Subcutaneous abdominal adipose tissue (tissue), 5 donors: Measurements from ENCODE around the gene MAPKBP1.

Experiments
- H3K27ac ChIP-seq: one replicate; pipeline ENCODE4 v1.7.0; 2013; ENCODE audit warnings: low read depth, mild to moderate bottlenecking, inconsistent platforms, low read length, moderate library complexity
- H3K27me3 ChIP-seq, 5 donors: one replicate each; pipeline ENCODE4 v1.7.0; 2013; ENCODE audit warnings: low read length in 5 of 5, inconsistent platforms in 1 of 5; ENCODE audit not compliant: control insufficient read depth in 5 of 5, insufficient read depth in 4 of 5
- H3K36me3 ChIP-seq, 5 donors: one replicate each; pipeline ENCODE4 v1.7.0; 2013; ENCODE audit warnings: low read length in 5 of 5; ENCODE audit not compliant: control insufficient read depth in 5 of 5, insufficient read depth in 5 of 5
- H3K4me1 ChIP-seq, 5 donors: one replicate each; pipeline ENCODE4 v1.7.0; 2013; ENCODE audit warnings: low read length in 5 of 5, mild to moderate bottlenecking in 3 of 5, moderate library complexity in 1 of 5; ENCODE audit not compliant: control insufficient read depth in 5 of 5, insufficient read depth in 5 of 5
- H3K4me3 ChIP-seq, 5 donors: one replicate each; pipeline ENCODE4 v1.7.0; 2013; ENCODE audit warnings: low read length in 5 of 5, low read depth in 1 of 5
- H3K9ac ChIP-seq, 5 donors: one replicate each; pipeline ENCODE4 v1.7.0; 2013; ENCODE audit warnings: low read length in 5 of 5, mild to moderate bottlenecking in 4 of 5, moderate library complexity in 3 of 5
- H3K9me3 ChIP-seq, 5 donors: one replicate each; pipeline ENCODE4 v1.7.0; 2013; ENCODE audit warnings: low read length in 5 of 5; ENCODE audit not compliant: control insufficient read depth in 5 of 5
- donor health status: healthy.
- donor health status: healthy.
- donor health status: healthy.
- donor health status: healthy.
- donor health status: healthy.

MAPKBP1 gene

GRCh38 chr15:41772720-41773331, 1.5 kb upstream of the MAPKBP1 start:
- H3K27me3 ChIP-seq: no peaks in the 10 kb centered on the region
- H3K4me3 ChIP-seq: no peak overlapping the region
- no peaks in the 10 kb centered on the region for H3K9me3 ChIP-seq
- H3K36me3 ChIP-seq: peaks cover 0 to 3% (median 0%) of the 10 kb centered on the region in 5 donors
- no peak overlapping the region for H3K27ac ChIP-seq
- H3K9ac ChIP-seq: peak overlapping the region in 1 of 5 donors; percentile 71
- peaks cover 5 to 39% (median 30%) of the 10 kb centered on the region in 5 donors for H3K4me1 ChIP-seq

- Histone ChIP-seq H3K27ac (peak overlapping the region; percentile 81), H3K4me1 (peaks cover 5 to 39% (median 30%) of the 10 kb centered on the region in 5 donors)
These were observed 954 bp upstream of the MAPKBP1 start for GRCh38 chr15:41773332-41773728.

GRCh38 chr15:41773729-41774061, 589 bp upstream of the MAPKBP1 start:
- H3K27ac ChIP-seq: peak overlapping the region; percentile 81
- peak overlapping the region; percentile 84 to 94 (median 89) for H3K4me3 ChIP-seq
- H3K9me3 ChIP-seq: no peaks in the 10 kb centered on the region
- H3K27me3 ChIP-seq: no peaks in the 10 kb centered on the region
- peaks cover 5 to 39% (median 30%) of the 10 kb centered on the region in 5 donors for H3K4me1 ChIP-seq
- H3K9ac ChIP-seq: peak overlapping the region; percentile 55 to 92 (median 71)
- peaks cover 0 to 3% (median 0%) of the 10 kb centered on the region in 5 donors for H3K36me3 ChIP-seq

More at GRCh38 chr15:41773332-41773728, 954 bp upstream of the MAPKBP1 start:
- Histone ChIP-seq H3K9ac (peak overlapping the region in 4 of 5 donors; percentile 55 to 86 (median 70)), H3K36me3 (peaks cover 0 to 3% (median 0%) of the 10 kb centered on the region in 5 donors), H3K27me3 (no peaks in the 10 kb centered on the region), H3K4me3 (peak overlapping the region; percentile 84 to 94 (median 89)), H3K9me3 (no peaks in the 10 kb centered on the region)

GRCh38 chr15:41774882-41775417, 666 bp downstream of the MAPKBP1 start:
- Histone ChIP-seq H3K36me3 (no peaks in the 10 kb centered on the region), H3K4me1 (peaks cover 5 to 45% (median 35%) of the 10 kb centered on the region in 5 donors), H3K9ac (peak overlapping the region; percentile 70 to 92 (median 91))

GRCh38 chr15:41775651-41776050, 1.4 kb downstream of the MAPKBP1 start:
- H3K27me3 ChIP-seq: no peaks in the 10 kb centered on the region
- H3K9me3 ChIP-seq: no peaks in the 10 kb centered on the region
- no peaks in the 10 kb centered on the region for H3K36me3 ChIP-seq
- H3K9ac ChIP-seq: peak overlapping the region in 4 of 5 donors; percentile 5 to 92 (median 54)
- H3K27ac ChIP-seq: no peak overlapping the region
- H3K4me3 ChIP-seq: peak overlapping the region; percentile 84 to 94 (median 89)
- peaks cover 6 to 52% (median 41%) of the 10 kb centered on the region in 5 donors for H3K4me1 ChIP-seq

More at GRCh38 chr15:41774882-41775417, 666 bp downstream of the MAPKBP1 start:
- peak overlapping the region; percentile 81 for H3K27ac ChIP-seq
- H3K4me3 ChIP-seq: peak overlapping the region; percentile 84 to 94 (median 89)
- no peaks in the 10 kb centered on the region for H3K27me3 ChIP-seq
- no peaks in the 10 kb centered on the region for H3K9me3 ChIP-seq

- Histone ChIP-seq H3K9me3 (no peaks in the 10 kb centered on the region), H3K4me1 (peaks cover 6 to 53% (median 41%) of the 10 kb centered on the region in 5 donors), H3K4me3 (no peak overlapping the region), H3K36me3 (no peaks in the 10 kb centered on the region), H3K9ac (no peak overlapping the region), H3K27ac (no peak overlapping the region), H3K27me3 (no peaks in the 10 kb centered on the region)
These were observed 3.2 kb downstream of the MAPKBP1 start for GRCh38 chr15:41777421-41777973.

GRCh38 chr15:41778521-41778920, 4.2 kb downstream of the MAPKBP1 start:
- Histone ChIP-seq H3K9ac (no peak overlapping the region), H3K27me3 (no peaks in the 10 kb centered on the region), H3K9me3 (no peaks in the 10 kb centered on the region), H3K4me3 (no peak overlapping the region), H3K36me3 (no peaks in the 10 kb centered on the region), H3K27ac (no peak overlapping the region), H3K4me1 (peaks cover 3 to 45% (median 37%) of the 10 kb centered on the region in 5 donors)

GRCh38 chr15:41779662-41780157, 5.4 kb downstream of the MAPKBP1 start:
- Histone ChIP-seq H3K36me3 (no peaks in the 10 kb centered on the region), H3K4me3 (no peak overlapping the region), H3K4me1 (peaks cover 3 to 36% (median 30%) of the 10 kb centered on the region in 5 donors), H3K27me3 (no peaks in the 10 kb centered on the region), H3K9ac (peak overlapping the region in 1 of 5 donors; percentile 2), H3K9me3 (no peaks in the 10 kb centered on the region), H3K27ac (no peak overlapping the region)

GRCh38 chr15:41780266-41780665, 6.0 kb downstream of the MAPKBP1 start:
- Histone ChIP-seq H3K9me3 (no peaks in the 10 kb centered on the region), H3K27ac (no peak overlapping the region), H3K27me3 (no peaks in the 10 kb centered on the region), H3K36me3 (no peaks in the 10 kb centered on the region), H3K9ac (peak overlapping the region in 1 of 5 donors; percentile 2), H3K4me3 (no peak overlapping the region), H3K4me1 (peaks cover 1 to 31% (median 24%) of the 10 kb centered on the region in 5 donors)

GRCh38 chr15:41780727-41781126, 6.4 kb downstream of the MAPKBP1 start:
- H3K27ac ChIP-seq: no peak overlapping the region
- H3K4me1 ChIP-seq: peaks cover 1 to 26% (median 20%) of the 10 kb centered on the region in 5 donors
- no peak overlapping the region for H3K9ac ChIP-seq

More at GRCh38 chr15:41780727-41781126, 6.4 kb downstream of the MAPKBP1 start:
- Histone ChIP-seq H3K9me3 (no peaks in the 10 kb centered on the region), H3K27me3 (no peaks in the 10 kb centered on the region), H3K36me3 (no peaks in the 10 kb centered on the region), H3K4me3 (no peak overlapping the region)
